Activated naive CD4-positive, alpha-beta T cell treated with anti-CD3 and anti-CD28 coated beads, Interleukin-2, amount 50 U/mL, for 72 hours (primary cell): ENCODE data around the gene PRAF2. TPM values are rescaled to one million over a fixed set of nuclear protein-coding genes. Genes with fewer than 3 reads are reported as not detected.

ENCODE experiments used
- ATAC-seq, 2 donors: fragments of 150-1000 bp; cut with Tn5 transposase; 2 replicates each; pipeline ENCODE4 v1.10.0; 2021; ENCODE audit warnings: mild to moderate bottlenecking in 2 of 2, moderate library complexity in 2 of 2
- DNase-seq, 2 donors: peaks; one replicate each; pipeline ENCODE4 v3.0.0; 2021 to 2022; ENCODE audit warnings: low spot score in 2 of 2
- H3K27ac Mint-ChIP-seq, 2 donors: one replicate each; pipeline ENCODE4 v1.8.0; 2022; ENCODE audit warnings: mild to moderate bottlenecking in 2 of 2, mixed read lengths in 2 of 2
- H3K36me3 Mint-ChIP-seq, 2 donors: one replicate each; pipeline ENCODE4 v1.8.0; 2022; ENCODE audit warnings: mixed read lengths in 2 of 2
- H3K9me3 Mint-ChIP-seq, 2 donors: one replicate each; pipeline ENCODE4 v1.8.0; 2022; ENCODE audit warnings: mixed read lengths in 2 of 2
- total RNA-seq, 2 donors: library from RNA; stranded (reverse); gene quantifications; one replicate each; pipeline ENCODE4 v1.2.3, GENCODE V29; 2022

PRAF2 gene
- total RNA-seq, 2 donors from 2014 or later = 10.9 to 40.9 TPM

- H3K36me3 Mint-ChIP-seq = no peaks in the 10 kb centered on the region
- H3K9me3 Mint-ChIP-seq = no peaks in the 10 kb centered on the region
- ATAC-seq = no peak
- no peak overlapping the region for H3K27ac Mint-ChIP-seq
- no peak for DNase-seq
Observed at GRCh38 chrX:49089553-49089952, 15.8 kb upstream of the PRAF2 start.

GRCh38 chrX:49082271-49082871 is 8.6 kb upstream of the PRAF2 start:
- ATAC-seq (no peak), DNase-seq (no peak)
- Mint-ChIP-seq H3K27ac (no peak overlapping the region), H3K36me3 (peaks cover 0 to 7% of the 10 kb centered on the region in 2 donors), H3K9me3 (no peaks in the 10 kb centered on the region)

- Mint-ChIP-seq H3K36me3 (peaks cover 0 to 7% of the 10 kb centered on the region in 2 donors), H3K9me3 (no peaks in the 10 kb centered on the region), H3K27ac (peak within 1 kb of the TSS; percentile 95 to 99)
- ATAC-seq (peak; percentile 89 to 92), DNase-seq (peak; percentile 55 to 78)
Observed at GRCh38 chrX:49079489-49080428, 6.0 kb upstream of the PRAF2 start, which contains the start of gene WDR45. Gene WDR45 (minus strand): TSS chrX:49079887. CDS start chrX:49078095, 1,792 bp downstream.

- Mint-ChIP-seq H3K27ac (no peak overlapping the region), H3K9me3 (no peaks in the 10 kb centered on the region), H3K36me3 (peaks cover 0 to 12% of the 10 kb centered on the region in 2 donors)
- DNase-seq = no peak
- ATAC-seq = no peak
Observed at GRCh38 chrX:49077941-49078340, 4.1 kb upstream of the PRAF2 start.

GRCh38 chrX:49075347-49075746 is 1.5 kb upstream of the PRAF2 start:
- DNase-seq (no peak), ATAC-seq (no peak)
- no peaks in the 10 kb centered on the region for H3K9me3 Mint-ChIP-seq
- peak overlapping the region in 1 of 2 donors; percentile 89 for H3K27ac Mint-ChIP-seq
- H3K36me3 Mint-ChIP-seq = peaks cover 0 to 18% of the 10 kb centered on the region in 2 donors

- DNase-seq (no peak), ATAC-seq (no peak)
- Mint-ChIP-seq H3K27ac (peak overlapping the region; percentile 87 to 89), H3K36me3 (peaks cover 0 to 11% of the 10 kb centered on the region in 2 donors), H3K9me3 (no peaks in the 10 kb centered on the region)
Observed at GRCh38 chrX:49072712-49073095, 1.1 kb downstream of the PRAF2 start.

- ATAC-seq (no peak), DNase-seq (no peak)
- Mint-ChIP-seq H3K9me3 (no peaks in the 10 kb centered on the region), H3K27ac (peak overlapping the region in 1 of 2 donors; percentile 75), H3K36me3 (peaks cover 0 to 11% of the 10 kb centered on the region in 2 donors)
Observed at GRCh38 chrX:49071877-49072711, 1.7 kb downstream of the PRAF2 start.

- ATAC-seq = no peak
Observed at GRCh38 chrX:49070988-49071387, 2.8 kb downstream of the PRAF2 start.

GRCh38 chrX:49069038-49069437 is 4.8 kb downstream of the PRAF2 start:
- Mint-ChIP-seq H3K36me3 (peaks cover 0 to 11% of the 10 kb centered on the region in 2 donors), H3K9me3 (no peaks in the 10 kb centered on the region), H3K27ac (peak overlapping the region in 1 of 2 donors; percentile 30)
- DNase-seq (no peak), ATAC-seq (no peak)

More at GRCh38 chrX:49070988-49071387, 2.8 kb downstream of the PRAF2 start:
- H3K27ac Mint-ChIP-seq = peak overlapping the region in 1 of 2 donors; percentile 75
- H3K36me3 Mint-ChIP-seq = peaks cover 0 to 11% of the 10 kb centered on the region in 2 donors
- H3K9me3 Mint-ChIP-seq = no peaks in the 10 kb centered on the region
- no peak for DNase-seq

- Mint-ChIP-seq H3K36me3 (peaks cover 0 to 5% of the 10 kb centered on the region in 2 donors), H3K27ac (no peak overlapping the region), H3K9me3 (no peaks in the 10 kb centered on the region)
- DNase-seq = no peak
- ATAC-seq = no peak
Observed at GRCh38 chrX:49067285-49068120, 6.3 kb downstream of the PRAF2 start.

GRCh38 chrX:49066690-49067089 is 7.1 kb downstream of the PRAF2 start:
- H3K9me3 Mint-ChIP-seq = no peaks in the 10 kb centered on the region
- DNase-seq (no peak), ATAC-seq (no peak)
- H3K36me3 Mint-ChIP-seq = peaks cover 0 to under 1% of the 10 kb centered on the region in 2 donors
- H3K27ac Mint-ChIP-seq = no peak overlapping the region

GRCh38 chrX:49066278-49066677 is 7.5 kb downstream of the PRAF2 start:
- H3K9me3 Mint-ChIP-seq = no peaks in the 10 kb centered on the region
- no peak overlapping the region for H3K27ac Mint-ChIP-seq
- H3K36me3 Mint-ChIP-seq = no peaks in the 10 kb centered on the region
- DNase-seq = no peak
- no peak for ATAC-seq

GRCh38 chrX:49064735-49065134 is 9.1 kb downstream of the PRAF2 start:
- Mint-ChIP-seq H3K27ac (peak overlapping the region in 1 of 2 donors; percentile 30), H3K36me3 (no peaks in the 10 kb centered on the region), H3K9me3 (no peaks in the 10 kb centered on the region)
- DNase-seq (no peak), ATAC-seq (no peak)

- ATAC-seq (no peak), DNase-seq (no peak)
- Mint-ChIP-seq H3K36me3 (no peaks in the 10 kb centered on the region), H3K9me3 (no peaks in the 10 kb centered on the region), H3K27ac (no peak overlapping the region)
Observed at GRCh38 chrX:49064303-49064702, 9.5 kb downstream of the PRAF2 start.

- H3K36me3 Mint-ChIP-seq = no peaks in the 10 kb centered on the region
- no peaks in the 10 kb centered on the region for H3K9me3 Mint-ChIP-seq
- no peak for DNase-seq
- no peak overlapping the region for H3K27ac Mint-ChIP-seq
- ATAC-seq = no peak
Observed at GRCh38 chrX:49063715-49064114, 10.1 kb downstream of the PRAF2 start.

- ATAC-seq (no peak), DNase-seq (no peak)
- no peaks in the 10 kb centered on the region for H3K36me3 Mint-ChIP-seq
- no peaks in the 10 kb centered on the region for H3K9me3 Mint-ChIP-seq
- H3K27ac Mint-ChIP-seq = peak overlapping the region in 1 of 2 donors; percentile 61
Observed at GRCh38 chrX:49061916-49062315, 11.9 kb downstream of the PRAF2 start.
